Measurements from ENCODE around the gene RDH5. TPM values are rescaled to one million over a fixed set of nuclear protein-coding genes. Genes with fewer than 3 reads are reported as not detected.

The RDH5 gene, protein sequence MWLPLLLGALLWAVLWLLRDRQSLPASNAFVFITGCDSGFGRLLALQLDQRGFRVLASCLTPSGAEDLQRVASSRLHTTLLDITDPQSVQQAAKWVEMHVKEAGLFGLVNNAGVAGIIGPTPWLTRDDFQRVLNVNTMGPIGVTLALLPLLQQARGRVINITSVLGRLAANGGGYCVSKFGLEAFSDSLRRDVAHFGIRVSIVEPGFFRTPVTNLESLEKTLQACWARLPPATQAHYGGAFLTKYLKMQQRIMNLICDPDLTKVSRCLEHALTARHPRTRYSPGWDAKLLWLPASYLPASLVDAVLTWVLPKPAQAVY
- 10 to 100 TPM; 18.9 to 90.9 (median 21.6) TPM for total RNA-seq

DNA sequence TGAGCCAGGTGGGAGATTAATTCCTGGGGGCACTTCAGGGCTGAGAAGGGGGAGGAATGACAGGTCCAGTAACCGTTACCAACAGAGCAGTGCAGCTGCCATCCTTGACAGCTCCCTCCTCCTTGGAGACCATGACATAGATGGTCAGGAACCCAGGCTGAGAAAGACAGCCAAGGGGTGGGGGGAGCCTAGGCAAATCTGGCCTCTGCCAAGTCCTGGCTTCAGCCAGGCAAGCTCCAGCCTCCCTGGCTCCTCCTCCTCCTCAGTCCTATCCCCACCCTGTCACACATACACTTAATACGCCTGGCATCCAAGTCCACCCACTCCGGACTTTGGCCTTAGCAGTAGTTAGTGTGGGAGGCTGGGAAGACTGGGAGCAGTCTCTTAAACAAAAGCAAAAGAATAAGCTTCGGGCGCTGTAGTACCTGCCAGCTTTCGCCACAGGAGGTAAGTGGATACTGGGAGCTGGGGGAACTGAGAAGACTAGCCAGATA, at the start of gene RDH5:
RDH5 (plus strand) TSS at position 323 of the 494 bp plus-strand sequence. CDS start 792 bp downstream, outside the sequence.
- H3K27ac ChIP-seq: peak within 1 kb of the TSS; percentile 96 to 97
- no peak for TF ChIP-seq POLR2A (IDR thresholded peaks at IDR 0.05)
- TF ChIP-seq, protein P1, sequence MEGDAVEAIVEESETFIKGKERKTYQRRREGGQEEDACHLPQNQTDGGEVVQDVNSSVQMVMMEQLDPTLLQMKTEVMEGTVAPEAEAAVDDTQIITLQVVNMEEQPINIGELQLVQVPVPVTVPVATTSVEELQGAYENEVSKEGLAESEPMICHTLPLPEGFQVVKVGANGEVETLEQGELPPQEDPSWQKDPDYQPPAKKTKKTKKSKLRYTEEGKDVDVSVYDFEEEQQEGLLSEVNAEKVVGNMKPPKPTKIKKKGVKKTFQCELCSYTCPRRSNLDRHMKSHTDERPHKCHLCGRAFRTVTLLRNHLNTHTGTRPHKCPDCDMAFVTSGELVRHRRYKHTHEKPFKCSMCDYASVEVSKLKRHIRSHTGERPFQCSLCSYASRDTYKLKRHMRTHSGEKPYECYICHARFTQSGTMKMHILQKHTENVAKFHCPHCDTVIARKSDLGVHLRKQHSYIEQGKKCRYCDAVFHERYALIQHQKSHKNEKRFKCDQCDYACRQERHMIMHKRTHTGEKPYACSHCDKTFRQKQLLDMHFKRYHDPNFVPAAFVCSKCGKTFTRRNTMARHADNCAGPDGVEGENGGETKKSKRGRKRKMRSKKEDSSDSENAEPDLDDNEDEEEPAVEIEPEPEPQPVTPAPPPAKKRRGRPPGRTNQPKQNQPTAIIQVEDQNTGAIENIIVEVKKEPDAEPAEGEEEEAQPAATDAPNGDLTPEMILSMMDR (IDR thresholded peaks at IDR 0.05): no peak
- no peak for TF ChIP-seq POLR2AphosphoS5 (IDR thresholded peaks at IDR 0.05)
- H3K4me1 ChIP-seq: peaks cover 16 to 24% of the 10 kb centered on the region in 2 donors
- H3K4me3 ChIP-seq: no peak within 1 kb of the TSS
- H3K27me3 ChIP-seq: no peaks in the 10 kb centered on the region
- no peaks in the 10 kb centered on the region for H3K9me3 ChIP-seq
- no peaks in the 10 kb centered on the region for H3K36me3 ChIP-seq
- intact Hi-C loops (cut with DNase I; ENCODE audit: low total_unique reads): no loop called here
- peak in 1 of 2 donors; percentile 76 for DNase-seq (ENCODE audit: low spot score in 2 of 2)

DNA sequence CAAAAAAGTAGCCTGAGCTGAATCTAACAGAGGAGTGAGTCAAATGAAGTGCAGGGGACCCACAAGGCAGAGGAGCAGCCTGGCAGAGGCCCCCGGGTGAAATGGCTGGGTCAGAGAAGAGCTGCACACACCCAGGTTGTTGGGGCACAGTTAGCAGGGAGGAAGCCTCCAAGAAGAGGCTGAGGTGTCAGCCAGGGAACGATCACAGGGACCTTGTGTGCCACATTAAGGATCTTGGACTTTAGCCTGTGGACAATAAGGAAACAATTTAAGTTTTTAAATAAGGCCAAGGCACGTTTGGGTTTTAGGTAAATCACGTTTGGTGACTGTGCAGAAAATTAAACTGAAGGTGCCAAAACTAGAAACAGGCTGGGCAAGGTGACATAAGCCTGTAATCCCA, 48.4 kb upstream of the RDH5 start:
- Histone ChIP-seq H3K27me3 (no peaks in the 10 kb centered on the region), H3K4me3 (no peak overlapping the region), H3K36me3 (no peaks in the 10 kb centered on the region), H3K4me1 (no peaks in the 10 kb centered on the region), H3K27ac (no peak overlapping the region), H3K9me3 (no peaks in the 10 kb centered on the region)
- TF ChIP-seq POLR2AphosphoS5 (IDR thresholded peaks at IDR 0.05) (no peak), POLR2A (IDR thresholded peaks at IDR 0.05) (no peak)
- TF ChIP-seq, protein P1 (IDR thresholded peaks at IDR 0.05): no peak
- intact Hi-C loops (cut with DNase I; ENCODE audit: low total_unique reads): no loop called here
- no peak for DNase-seq (ENCODE audit: low spot score in 2 of 2)

DNA sequence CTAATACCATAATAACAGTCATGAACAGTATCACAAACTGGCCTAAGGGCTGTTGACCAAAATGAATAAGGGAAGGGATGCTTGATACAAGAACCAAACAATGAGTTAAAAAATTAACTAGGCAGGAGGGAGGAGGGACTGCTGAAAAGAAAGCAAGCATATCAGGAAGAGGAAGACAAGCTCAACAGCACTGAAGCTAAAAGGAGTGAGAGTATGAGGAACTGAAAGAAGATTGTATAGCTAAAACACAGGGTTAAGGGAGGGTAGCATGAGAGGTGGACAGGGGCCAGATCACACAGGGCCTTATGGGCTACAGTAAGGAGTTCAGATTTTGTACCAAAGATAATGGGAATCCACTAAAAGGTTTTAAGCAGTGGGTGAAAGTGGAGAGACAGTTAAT, 46.6 kb upstream of the RDH5 start:
- TF ChIP-seq, protein P1 (IDR thresholded peaks at IDR 0.05): no peak
- TF ChIP-seq POLR2A (IDR thresholded peaks at IDR 0.05) (no peak), POLR2AphosphoS5 (IDR thresholded peaks at IDR 0.05) (no peak)
- DNase-seq (ENCODE audit: low spot score in 2 of 2): no peak
- intact Hi-C loops (cut with DNase I; ENCODE audit: low total_unique reads): no loop called here
- H3K36me3 ChIP-seq: no peaks in the 10 kb centered on the region
- no peaks in the 10 kb centered on the region for H3K4me1 ChIP-seq
- no peak overlapping the region for H3K4me3 ChIP-seq
- H3K9me3 ChIP-seq: no peaks in the 10 kb centered on the region
- H3K27me3 ChIP-seq: no peaks in the 10 kb centered on the region
- no peak overlapping the region for H3K27ac ChIP-seq

DNA sequence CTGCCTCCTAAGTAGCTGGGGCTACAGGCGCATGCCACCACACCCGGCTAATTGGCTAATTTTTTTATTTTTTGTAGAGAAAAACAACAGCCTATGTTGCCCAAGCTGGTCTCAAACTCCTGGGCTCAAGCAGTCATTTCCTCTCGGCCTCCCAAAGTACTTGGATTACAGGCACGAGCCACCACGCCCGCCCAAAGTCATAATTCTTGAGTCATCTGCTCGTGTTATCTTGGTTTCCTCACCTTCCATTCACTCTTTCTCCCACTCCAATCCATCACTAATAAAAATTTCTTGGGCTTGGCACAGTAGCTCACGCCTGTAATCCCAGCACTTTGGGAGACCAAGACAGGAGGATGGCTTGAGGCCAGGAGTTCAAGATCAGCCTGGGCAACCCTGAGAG, 44.5 kb upstream of the RDH5 start:
- Histone ChIP-seq H3K27me3 (no peaks in the 10 kb centered on the region), H3K4me3 (no peak overlapping the region), H3K36me3 (no peaks in the 10 kb centered on the region), H3K9me3 (no peaks in the 10 kb centered on the region), H3K4me1 (no peaks in the 10 kb centered on the region), H3K27ac (no peak overlapping the region)
- DNase-seq (ENCODE audit: low spot score in 2 of 2): no peak
- intact Hi-C loops (cut with DNase I; ENCODE audit: low total_unique reads): no loop called here
- TF ChIP-seq POLR2A (IDR thresholded peaks at IDR 0.05) (no peak), POLR2AphosphoS5 (IDR thresholded peaks at IDR 0.05) (no peak)
- TF ChIP-seq, protein P1 (IDR thresholded peaks at IDR 0.05): no peak

DNA sequence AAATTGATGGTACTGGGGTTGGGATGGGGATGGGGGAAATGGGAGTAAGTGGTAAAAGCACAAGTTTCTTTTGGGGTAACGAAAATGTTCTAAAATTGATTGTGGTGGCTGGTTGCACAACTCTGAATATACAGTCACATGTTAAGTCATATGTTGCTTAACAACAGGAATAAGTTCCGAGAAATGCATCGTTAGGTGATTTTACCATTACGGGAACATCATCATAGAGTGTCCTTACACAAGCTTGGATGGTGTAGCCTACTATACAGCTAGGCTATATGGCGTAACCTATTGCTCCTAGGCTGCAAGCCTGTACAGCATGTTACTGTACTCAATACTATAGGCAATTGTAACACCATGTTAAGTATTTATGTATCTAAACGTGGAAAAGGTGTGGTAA, 43.5 kb upstream of the RDH5 start:
- no peaks in the 10 kb centered on the region for H3K9me3 ChIP-seq
- H3K27me3 ChIP-seq: no peaks in the 10 kb centered on the region
- no peaks in the 10 kb centered on the region for H3K36me3 ChIP-seq
- no peak overlapping the region for H3K27ac ChIP-seq
- H3K4me3 ChIP-seq: no peak overlapping the region
- no peaks in the 10 kb centered on the region for H3K4me1 ChIP-seq
- no peak for TF ChIP-seq POLR2A (IDR thresholded peaks at IDR 0.05)
- TF ChIP-seq, protein P1 (IDR thresholded peaks at IDR 0.05): no peak
- no peak for TF ChIP-seq POLR2AphosphoS5 (IDR thresholded peaks at IDR 0.05)
- DNase-seq (ENCODE audit: low spot score in 2 of 2): no peak
- intact Hi-C loops (cut with DNase I; ENCODE audit: low total_unique reads): no loop called here
